HepG2 (cell line): ENCODE results near the gene BLZF1. TPM values are rescaled to one million over a fixed set of nuclear protein-coding genes. Genes with fewer than 3 reads are reported as not detected.

Experiments used
- BORCS8-MEF2B ChIP-seq: sonication (generic); formaldehyde crosslinking; IDR thresholded peaks from 2 replicates; pipeline ENCODE4 v1.8.0; 2022; ENCODE audit warnings: mild to moderate bottlenecking, missing genetic modification reagents
- FUBP1 ChIP-seq: sonication (generic); formaldehyde crosslinking; IDR thresholded peaks from 2 replicates; pipeline ENCODE4 v1.5.1; 2020; ENCODE audit warnings: missing genetic modification reagents, mild to moderate bottlenecking, borderline replicate concordance
- GABPB1 ChIP-seq: IDR thresholded peaks from 2 replicates; pipeline ENCODE4 v1.6.1; 2016; ENCODE audit warnings: mild to moderate bottlenecking, missing genetic modification reagents, moderate library complexity, missing compliant biosample characterization
- HMG20B ChIP-seq: conservative IDR thresholded peaks from 2 replicates; pipeline ENCODE4 v1.6.1; 2016; ENCODE audit warnings: missing genetic modification reagents, missing compliant biosample characterization
- IKZF5 ChIP-seq: IDR thresholded peaks from 2 replicates; pipeline ENCODE4 v1.6.1; 2018; ENCODE audit warnings: missing genetic modification reagents, mild to moderate bottlenecking, missing compliant biosample characterization
- MLX ChIP-seq: IDR thresholded peaks from 2 replicates; pipeline ENCODE4 v1.6.1; 2016
- MNT ChIP-seq: fragments of 450-650 bp; IDR thresholded peaks from 2 replicates; pipeline ENCODE4 v1.6.1; 2016
- NBN ChIP-seq: fragments of 450-650 bp; conservative IDR thresholded peaks from 2 replicates; pipeline ENCODE4 v1.6.1; 2017
- SOX6 ChIP-seq, 2 experiments: fragments of 450-650 bp in 1 of 2; sonication (generic) in 1 of 2; formaldehyde crosslinking in 1 of 2; IDR thresholded peaks; 2 replicates each; pipeline versions ENCODE4 v1.4.0 to v1.6.1; 2017 to 2020; ENCODE audit warnings: antibody characterized with exemption in 1 of 2, mild to moderate bottlenecking in 1 of 2, missing genetic modification reagents in 1 of 2
- THAP7 ChIP-seq: sonication (generic); formaldehyde crosslinking; IDR thresholded peaks from 2 replicates; pipeline ENCODE4 v1.8.1; 2023; ENCODE audit warnings: mild to moderate bottlenecking, missing genetic modification reagents
- ZNF350 ChIP-seq: sonication (generic); formaldehyde crosslinking; IDR thresholded peaks from 2 replicates; pipeline ENCODE4 v1.4.0; 2020; ENCODE audit warnings: mild to moderate bottlenecking, low read depth, missing genetic modification reagents, borderline replicate concordance
- ZNF839 ChIP-seq: sonication (generic); formaldehyde crosslinking; IDR thresholded peaks from 2 replicates; pipeline ENCODE4 v1.4.0; 2020; ENCODE audit warnings: missing genetic modification reagents, mild to moderate bottlenecking, borderline replicate concordance
- polyA plus RNA-seq, 8 experiments: library from polyadenylated mRNA; depleted of rRNA in 3 of 8; stranded (reverse) in 7 of 8; unstranded in 1 of 8; fragments of >200 nt; fragmentation: Illumina TruSeq in 4 of 8; extraction: Trizol in 4 of 8; gene quantifications; 2 replicates each; pipeline versions ENCODE4 v1.2.1 to v1.2.3, GENCODE V29; 2011 to 2016; ENCODE audit warnings: low read depth in 4 of 8, missing spikeins in 1 of 8, mixed read lengths in 1 of 8; ENCODE audit not compliant: insufficient read depth in 1 of 8
- total RNA-seq, 5 experiments: library from RNA; depleted of rRNA; stranded (reverse); fragments of >200 nt; fragmentation: Illumina TruSeq; extraction: Trizol; gene quantifications; 2 replicates each; pipeline ENCODE4 v1.2.3, GENCODE V29; 2016; ENCODE audit warnings: low read depth in 1 of 5

BLZF1 gene
- total and polyA plus RNA-seq, 2 of the 13 experiments (the other 11 are each of a cell fraction or from before 2014, with no cell fraction given): 4.5 to 13.7 TPM

GRCh38 chr1:169367686-169368405 is at the start of gene BLZF1, which contains the start of gene NME7 (continued):
- TF ChIP-seq FUBP1 (CRISPR knock-in tag) (0 out of 2 replicates have a peak, but pooled peaks have one; percentile 28), ZNF839 (CRISPR knock-in tag) (peak; percentile 100), IKZF5 (no peak; the same call in none of the 2 replicates), THAP7 (CRISPR knock-in tag) (no peak), BORCS8-MEF2B (CRISPR knock-in tag) (no peak), SOX6 (IDR thresholded peaks at IDR 0.05) (no peak), SOX6 (CRISPR knock-in tag; IDR thresholded peaks at IDR 0.05) (0 out of 2 replicates have a peak, but pooled peaks have one; percentile 49), HMG20B (no peak), MNT (peak; percentile 88), ZNF350 (CRISPR knock-in tag) (peak; percentile 63; the same call in 1 of the 2 replicates), MLX (CRISPR knock-in tag) (0 out of 2 replicates have a peak, but pooled peaks have one; percentile 9), GABPB1 (CRISPR knock-in tag) (peak; percentile 93), NBN (no peak)
- TF ChIP-seq, all 625 proteins: peak for 122
